Memory B cell (primary cell): Measurements from ENCODE around the gene TMEM192.
A peak's percentile ranks its signal among the peaks of the same experiment; 100 is the strongest.
"Not testable (repeated sequence)": the region's sequence is repeated elsewhere in the genome, so short reads cannot be mapped to it uniquely, and the experiment has no call there.

Source experiments
- ATAC-seq: fragments of 150-1000 bp; cut with Tn5 transposase; 2 replicates; pipeline ENCODE4 v1.10.0; 2021; ENCODE audit warnings: low read depth, mild to moderate bottlenecking, moderate library complexity
- DNase-seq, 2 donors: peaks; one replicate each; pipeline ENCODE4 v3.0.0; 2022; ENCODE audit warnings: low spot score in 2 of 2
- H3K27ac Mint-ChIP-seq: one replicate; pipeline ENCODE4 v1.8.0; 2022; ENCODE audit warnings: mild to moderate bottlenecking, moderate library complexity, mixed read lengths
- H3K27me3 Mint-ChIP-seq: one replicate; pipeline ENCODE4 v1.8.0; 2022; ENCODE audit warnings: mixed read lengths
- H3K36me3 Mint-ChIP-seq: one replicate; pipeline ENCODE4 v1.8.0; 2022; ENCODE audit warnings: mild to moderate bottlenecking, mixed read lengths
- H3K4me1 Mint-ChIP-seq: one replicate; pipeline ENCODE4 v1.8.0; 2022; ENCODE audit warnings: mixed read lengths
- H3K4me3 Mint-ChIP-seq: one replicate; pipeline ENCODE4 v1.8.0; 2022; ENCODE audit warnings: mild to moderate bottlenecking, moderate library complexity, mixed read lengths
- H3K9me3 Mint-ChIP-seq: one replicate; pipeline ENCODE4 v1.8.0; 2022; ENCODE audit warnings: mixed read lengths

The TMEM192 gene

GRCh38 chr4:165112368-165113121, at the start of gene TMEM192:
Gene TMEM192 (minus strand): TSS chr4:165112860. CDS start chr4:165112773, 87 bp downstream.
- Mint-ChIP-seq H3K4me3 (peak within 1 kb of the TSS; percentile 96), H3K27ac (peak within 1 kb of the TSS; percentile 94), H3K4me1 (peaks cover 14% of the 10 kb centered on the region), H3K9me3 (no peaks in the 10 kb centered on the region), H3K36me3 (peaks cover 2% of the 10 kb centered on the region), H3K27me3 (peaks cover 4% of the 10 kb centered on the region)
- ATAC-seq (peak; percentile 90), DNase-seq (peak; percentile 95 to 99)

- Mint-ChIP-seq H3K27me3 (peaks cover 4% of the 10 kb centered on the region), H3K4me3 (no peak overlapping the region), H3K36me3 (peaks cover 3% of the 10 kb centered on the region)
Measured at GRCh38 chr4:165158762-165159161, 46.1 kb upstream of the TMEM192 start.

GRCh38 chr4:165156906-165157305, 44.2 kb upstream of the TMEM192 start:
- Mint-ChIP-seq H3K9me3 (peaks cover 8% of the 10 kb centered on the region), H3K27me3 (peaks cover 3% of the 10 kb centered on the region), H3K4me3 (no peak overlapping the region), H3K4me1 (no peaks in the 10 kb centered on the region), H3K27ac (no peak overlapping the region), H3K36me3 (peaks cover 3% of the 10 kb centered on the region)
- DNase-seq = no peak
- ATAC-seq = no peak

More at GRCh38 chr4:165158762-165159161, 46.1 kb upstream of the TMEM192 start:
- Mint-ChIP-seq H3K27ac (no peak overlapping the region), H3K4me1 (no peaks in the 10 kb centered on the region), H3K9me3 (peaks cover 8% of the 10 kb centered on the region)
- DNase-seq (no peak), ATAC-seq (no peak)

- Mint-ChIP-seq H3K4me1 (no peaks in the 10 kb centered on the region), H3K27ac (no peak overlapping the region), H3K36me3 (peaks cover 3% of the 10 kb centered on the region), H3K4me3 (no peak overlapping the region), H3K27me3 (peaks cover 12% of the 10 kb centered on the region), H3K9me3 (peaks cover 8% of the 10 kb centered on the region)
- DNase-seq (no peak), ATAC-seq (no peak)
Measured at GRCh38 chr4:165154482-165154881, 41.8 kb upstream of the TMEM192 start.

- H3K27ac Mint-ChIP-seq = no peak overlapping the region
- peaks cover 12% of the 10 kb centered on the region for H3K27me3 Mint-ChIP-seq
- no peaks in the 10 kb centered on the region for H3K4me1 Mint-ChIP-seq
- peaks cover 10% of the 10 kb centered on the region for H3K9me3 Mint-ChIP-seq
- no peak for DNase-seq
- no peak overlapping the region for H3K4me3 Mint-ChIP-seq
- peaks cover 3% of the 10 kb centered on the region for H3K36me3 Mint-ChIP-seq
- ATAC-seq = no peak
Measured at GRCh38 chr4:165152527-165152926, 39.9 kb upstream of the TMEM192 start.

- Mint-ChIP-seq H3K27ac (no peak overlapping the region), H3K4me1 (no peaks in the 10 kb centered on the region), H3K4me3 (no peak overlapping the region), H3K36me3 (no peaks in the 10 kb centered on the region), H3K9me3 (peaks cover 4% of the 10 kb centered on the region), H3K27me3 (peaks cover 12% of the 10 kb centered on the region)
- ATAC-seq (no peak), DNase-seq (no peak)
Measured at GRCh38 chr4:165151734-165152133, 39.1 kb upstream of the TMEM192 start.

GRCh38 chr4:165150545-165150944, 37.9 kb upstream of the TMEM192 start:
- H3K4me3 Mint-ChIP-seq = no peak overlapping the region
- DNase-seq = no peak
- H3K9me3 Mint-ChIP-seq = peaks cover 2% of the 10 kb centered on the region
- no peaks in the 10 kb centered on the region for H3K4me1 Mint-ChIP-seq
- H3K27ac Mint-ChIP-seq = no peak overlapping the region
- no peak for ATAC-seq
- peaks cover 14% of the 10 kb centered on the region for H3K27me3 Mint-ChIP-seq
- H3K36me3 Mint-ChIP-seq = no peaks in the 10 kb centered on the region

GRCh38 chr4:165138843-165139242, 26.2 kb upstream of the TMEM192 start:
- DNase-seq = no peak
- no peak for ATAC-seq
- H3K4me3 Mint-ChIP-seq = no peak overlapping the region
- peaks cover 3% of the 10 kb centered on the region for H3K27me3 Mint-ChIP-seq
- no peak overlapping the region for H3K27ac Mint-ChIP-seq
- H3K4me1 Mint-ChIP-seq = peaks cover 10% of the 10 kb centered on the region
- H3K9me3 Mint-ChIP-seq = peaks cover 3% of the 10 kb centered on the region
- no peaks in the 10 kb centered on the region for H3K36me3 Mint-ChIP-seq

GRCh38 chr4:165137205-165137604, 24.5 kb upstream of the TMEM192 start:
- Mint-ChIP-seq H3K4me1 (peaks cover 20% of the 10 kb centered on the region), H3K4me3 (no peak overlapping the region), H3K36me3 (no peaks in the 10 kb centered on the region), H3K9me3 (peaks cover 3% of the 10 kb centered on the region), H3K27ac (no peak overlapping the region), H3K27me3 (peaks cover 3% of the 10 kb centered on the region)
- ATAC-seq (no peak), DNase-seq (no peak)

- DNase-seq (no peak), ATAC-seq (no peak)
- Mint-ChIP-seq H3K9me3 (peaks cover 3% of the 10 kb centered on the region), H3K4me1 (peaks cover 22% of the 10 kb centered on the region), H3K4me3 (no peak overlapping the region), H3K27me3 (peaks cover 3% of the 10 kb centered on the region), H3K36me3 (no peaks in the 10 kb centered on the region), H3K27ac (no peak overlapping the region)
Measured at GRCh38 chr4:165136529-165136928, 23.9 kb upstream of the TMEM192 start.

GRCh38 chr4:165133150-165133549, 20.5 kb upstream of the TMEM192 start:
- Mint-ChIP-seq H3K27me3 (peaks cover 3% of the 10 kb centered on the region), H3K9me3 (peaks cover 3% of the 10 kb centered on the region), H3K27ac (peak overlapping the region; percentile 10), H3K36me3 (no peaks in the 10 kb centered on the region), H3K4me3 (peak overlapping the region; percentile 41), H3K4me1 (peaks cover 27% of the 10 kb centered on the region)
- DNase-seq (no peak), ATAC-seq (peak; percentile 57)

- H3K9me3 Mint-ChIP-seq = no peaks in the 10 kb centered on the region
- H3K4me1 Mint-ChIP-seq = peaks cover 27% of the 10 kb centered on the region
- DNase-seq (peak; percentile 85 to 86), ATAC-seq (peak; percentile 79)
- H3K4me3 Mint-ChIP-seq = no peak overlapping the region
- peaks cover 3% of the 10 kb centered on the region for H3K27me3 Mint-ChIP-seq
- H3K36me3 Mint-ChIP-seq = no peaks in the 10 kb centered on the region
- H3K27ac Mint-ChIP-seq = no peak overlapping the region
Measured at GRCh38 chr4:165131247-165131832, 18.7 kb upstream of the TMEM192 start.

- ATAC-seq (no peak), DNase-seq (no peak)
- no peak overlapping the region for H3K27ac Mint-ChIP-seq
- no peaks in the 10 kb centered on the region for H3K9me3 Mint-ChIP-seq
- no peak overlapping the region for H3K4me3 Mint-ChIP-seq
- H3K27me3 Mint-ChIP-seq = peaks cover 1% of the 10 kb centered on the region
- peaks cover 25% of the 10 kb centered on the region for H3K4me1 Mint-ChIP-seq
- H3K36me3 Mint-ChIP-seq = no peaks in the 10 kb centered on the region
Measured at GRCh38 chr4:165129924-165130323, 17.3 kb upstream of the TMEM192 start.

GRCh38 chr4:165125869-165126499, 13.3 kb upstream of the TMEM192 start:
- H3K4me3 Mint-ChIP-seq, H3K27ac Mint-ChIP-seq, DNase-seq, H3K4me1 Mint-ChIP-seq, H3K36me3 Mint-ChIP-seq, H3K27me3 Mint-ChIP-seq, H3K9me3 Mint-ChIP-seq, ATAC-seq: not testable (repeated sequence)
